ENCODE measurements around the gene STAG3.

STAG3 gene

DNA sequence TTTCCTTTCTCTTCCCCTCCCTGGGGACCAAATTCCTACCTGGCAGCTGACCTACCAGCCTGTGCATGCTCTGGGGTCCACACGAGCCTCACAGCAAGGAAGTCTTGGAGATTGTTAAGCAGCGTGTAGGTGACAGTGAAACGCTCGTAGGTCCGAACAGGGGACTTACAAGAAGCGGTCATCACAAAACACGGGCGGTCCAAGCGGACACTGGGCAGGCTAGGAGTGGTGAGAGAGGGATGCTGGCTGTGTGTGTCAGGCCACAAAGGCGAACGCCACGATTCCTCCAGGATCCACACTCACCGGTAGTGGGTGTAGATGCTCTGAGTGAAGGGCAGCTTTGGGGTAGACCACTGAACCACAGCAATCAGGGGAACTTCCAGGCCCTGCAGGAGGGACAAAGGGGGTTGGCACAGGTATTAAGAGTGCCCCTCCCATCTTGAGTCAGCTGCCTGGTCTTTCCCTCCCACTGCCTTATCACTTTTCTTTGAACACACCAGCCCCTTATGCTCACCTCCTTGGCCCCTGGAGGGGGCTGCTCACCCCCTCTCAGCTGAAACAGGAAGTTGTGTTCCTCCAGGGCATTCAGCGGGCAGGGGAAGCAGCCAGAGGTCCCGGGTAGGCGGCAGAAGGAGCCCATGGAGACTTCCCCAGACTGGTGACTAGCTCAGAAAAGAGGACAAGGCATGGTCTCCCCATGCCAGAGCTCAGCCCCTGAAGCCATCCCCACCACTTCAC is 21.2 kb upstream of the STAG3 start:
- no peak for DNase-seq

DNA sequence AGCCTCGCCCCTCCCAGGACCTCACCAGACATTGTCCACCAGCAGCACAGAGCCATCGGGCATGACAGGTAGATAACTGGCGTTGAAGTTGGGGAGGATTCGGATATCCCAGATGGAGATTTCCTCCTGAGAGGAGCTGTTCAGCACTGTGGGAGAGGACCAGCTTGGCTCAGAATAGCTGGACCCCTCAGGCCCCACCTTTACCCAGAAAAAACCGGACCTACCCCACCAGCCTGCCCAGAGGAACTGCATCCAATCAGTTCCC is 20.7 kb upstream of the STAG3 start:
- no peak for DNase-seq

DNA sequence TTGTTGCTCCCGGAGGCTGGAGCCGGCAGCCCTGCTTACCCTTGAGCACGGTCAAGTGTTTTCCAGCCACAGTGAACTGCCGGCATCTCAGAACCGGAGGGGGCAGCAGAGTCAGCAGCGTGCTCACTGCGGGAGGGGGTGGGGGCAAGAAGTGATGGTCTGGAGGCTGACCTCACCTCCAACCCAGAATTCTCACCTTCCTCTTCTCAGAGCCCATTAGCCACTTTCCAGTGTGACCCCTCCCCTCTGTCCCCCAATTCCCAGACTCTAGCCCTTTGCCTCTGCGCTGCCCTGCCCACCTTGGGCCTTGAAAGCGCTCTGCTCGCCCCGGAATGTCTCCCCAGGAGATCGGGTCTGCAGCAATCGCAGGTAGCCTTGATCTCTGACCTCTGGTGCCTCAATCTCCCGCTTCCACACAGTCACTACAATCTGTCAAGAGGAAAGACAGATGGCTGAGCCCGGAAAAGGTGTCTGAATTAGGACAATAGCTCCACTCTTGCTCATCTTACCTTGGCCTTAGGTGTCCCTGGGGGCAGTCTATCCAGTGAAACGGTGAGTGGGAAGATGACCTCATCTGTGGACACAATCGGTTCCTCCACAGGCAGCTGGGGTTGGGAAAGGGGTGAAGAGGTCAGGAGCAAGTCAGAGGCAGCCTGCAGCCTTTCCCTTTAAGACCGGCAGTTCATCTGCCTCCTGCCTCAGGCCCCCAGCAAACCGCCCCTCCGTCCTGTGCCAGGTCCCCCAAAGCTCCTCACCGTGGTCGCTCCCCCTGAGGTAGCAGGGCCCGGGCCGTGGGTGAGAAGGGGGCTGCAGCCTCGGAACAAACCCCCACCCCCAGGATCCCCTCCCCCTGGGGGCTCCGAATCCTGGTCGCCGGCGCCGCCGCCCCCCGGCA is 20.1 kb upstream of the STAG3 start:
- peak; percentile 21 for DNase-seq

DNA sequence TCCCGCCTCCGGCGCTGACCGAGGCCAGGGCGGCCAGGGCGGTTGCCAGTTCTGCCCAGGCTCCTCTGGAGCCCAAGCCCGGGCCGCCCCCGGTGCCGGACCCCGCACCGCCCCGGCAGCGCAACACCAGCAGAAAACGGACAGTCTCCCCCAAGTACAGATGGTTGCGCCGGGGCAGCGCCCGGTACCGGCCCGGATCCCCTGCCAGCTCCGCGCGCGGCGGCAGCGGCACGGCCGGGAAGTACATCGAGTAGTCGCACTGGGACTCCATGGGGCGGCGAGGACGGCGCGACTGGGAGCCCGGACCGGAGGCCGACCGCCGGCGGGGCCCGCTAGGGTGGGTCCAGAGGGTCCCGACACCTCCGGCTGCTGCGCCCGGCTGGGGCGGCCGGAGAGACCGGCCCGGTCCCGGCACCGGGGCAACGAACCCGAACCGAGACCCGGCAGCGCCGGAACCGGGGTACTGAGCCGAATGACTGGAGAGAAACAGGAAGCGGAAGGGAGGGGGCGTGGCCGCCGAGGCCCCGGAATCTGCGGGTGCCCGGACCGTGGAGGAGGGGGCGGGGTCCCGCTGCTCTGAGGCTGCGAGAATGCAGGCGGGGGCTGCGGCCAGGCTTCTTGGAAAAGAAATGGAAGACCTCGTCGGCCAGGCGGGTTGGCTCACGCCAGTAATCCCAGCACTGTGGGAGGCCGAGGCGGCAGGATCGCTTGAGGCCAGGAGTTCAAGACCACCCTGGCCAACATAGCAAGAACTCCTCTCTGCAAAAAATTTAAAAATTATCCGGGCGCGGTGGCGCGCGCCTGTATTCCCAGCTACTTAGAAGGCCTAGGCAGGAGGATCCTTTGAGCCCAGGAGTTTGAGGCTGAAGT is 19.3 kb upstream of the STAG3 start, which contains the start of gene TRAPPC14:
Gene TRAPPC14, minus strand, starts transcription at position 495 of the 870 bp plus-strand sequence. Its CDS starts 224 bp downstream, at position 271.
- DNase-seq = peak; percentile 84

DNA sequence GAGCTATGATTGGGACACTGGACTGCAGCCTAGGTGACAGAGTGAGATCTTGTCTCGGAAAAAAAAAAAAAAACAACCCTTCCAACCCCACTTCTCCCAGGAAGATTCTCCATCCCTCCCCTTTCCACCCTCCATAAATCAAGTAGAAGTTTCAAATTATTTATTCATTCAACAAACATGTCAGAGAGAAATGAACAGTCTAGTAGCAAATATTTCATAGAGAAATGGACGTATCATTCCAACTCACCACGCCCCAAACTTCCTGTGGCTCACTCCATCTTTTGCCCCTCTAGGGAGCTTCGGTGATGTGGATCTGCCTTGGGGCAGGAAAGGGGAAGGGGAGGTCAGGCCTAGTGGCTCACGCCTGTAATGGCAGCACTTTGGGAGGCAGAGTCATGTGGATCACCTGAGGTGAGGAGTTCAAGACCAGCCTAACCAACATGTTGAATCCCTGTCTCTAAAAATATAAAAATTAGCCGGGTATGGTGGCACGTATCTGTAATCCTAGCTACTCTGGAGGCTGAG is 18.6 kb upstream of the STAG3 start:
- DNase-seq = peak; percentile 37

DNA sequence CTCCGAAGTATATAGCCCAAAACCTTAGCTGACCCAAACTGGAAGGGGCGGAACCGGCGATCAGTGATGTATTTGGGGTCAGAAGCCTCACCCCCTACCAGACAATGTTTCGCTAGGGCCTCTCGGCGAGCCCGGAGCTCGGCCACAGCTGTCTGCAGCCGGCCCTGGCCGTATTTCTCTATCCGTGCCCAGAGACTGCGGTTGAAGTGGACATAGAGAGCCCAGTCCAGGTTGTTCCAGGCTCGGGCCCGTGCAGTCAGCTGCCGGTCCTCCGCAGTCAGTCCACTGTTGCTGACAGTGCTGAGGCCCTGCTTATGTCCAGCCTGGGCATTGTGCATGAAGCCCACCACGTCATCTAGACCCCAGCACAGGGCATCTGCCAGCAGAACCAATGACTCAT is 17.7 kb upstream of the STAG3 start:
- no peak for DNase-seq

DNA sequence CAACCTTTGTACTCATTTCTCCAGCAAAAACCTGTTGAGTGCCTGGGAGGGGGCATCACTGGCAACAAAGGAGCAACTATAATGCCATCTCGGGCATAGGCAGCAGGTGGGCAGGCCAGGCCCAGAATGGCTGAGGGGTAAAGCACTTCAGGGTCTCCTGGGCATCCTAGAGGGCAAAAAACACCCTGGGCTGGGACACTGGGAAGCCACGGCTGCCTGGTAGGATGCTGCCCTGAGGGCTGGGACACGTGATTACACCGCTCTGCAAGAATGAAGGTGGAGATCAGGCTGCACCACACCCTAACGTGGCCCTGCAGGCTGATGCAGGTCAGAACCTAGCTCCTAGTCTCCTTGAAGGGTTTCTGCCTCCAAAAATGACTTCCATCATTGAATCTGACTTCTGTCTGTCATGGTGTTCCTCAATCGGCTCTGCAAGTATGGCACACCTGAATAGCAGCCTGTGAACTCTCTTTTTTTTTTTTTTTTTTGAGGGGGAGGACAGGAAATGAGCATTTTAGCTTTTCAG is 14.6 kb upstream of the STAG3 start:
- DNase-seq = no peak

DNA sequence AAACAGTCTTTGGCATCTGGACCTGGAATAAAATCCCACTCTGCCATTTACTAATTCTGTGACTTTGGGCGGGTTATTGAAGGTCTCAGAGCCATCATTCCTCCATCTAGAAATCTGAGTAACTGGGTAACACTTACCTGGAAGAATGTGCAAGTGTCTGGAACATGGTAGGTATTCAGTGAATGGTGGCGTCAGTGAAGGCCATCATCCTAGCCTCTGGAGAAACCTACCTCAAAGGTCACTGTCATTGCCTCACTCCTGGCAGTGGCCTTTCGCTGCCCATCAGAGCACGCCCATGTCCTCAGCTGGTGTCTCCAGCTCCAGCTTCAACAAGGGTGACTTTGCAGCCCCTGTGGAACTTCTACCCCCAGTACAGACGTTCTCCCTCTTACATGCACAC is 13.8 kb upstream of the STAG3 start:
- no peak for DNase-seq

DNA sequence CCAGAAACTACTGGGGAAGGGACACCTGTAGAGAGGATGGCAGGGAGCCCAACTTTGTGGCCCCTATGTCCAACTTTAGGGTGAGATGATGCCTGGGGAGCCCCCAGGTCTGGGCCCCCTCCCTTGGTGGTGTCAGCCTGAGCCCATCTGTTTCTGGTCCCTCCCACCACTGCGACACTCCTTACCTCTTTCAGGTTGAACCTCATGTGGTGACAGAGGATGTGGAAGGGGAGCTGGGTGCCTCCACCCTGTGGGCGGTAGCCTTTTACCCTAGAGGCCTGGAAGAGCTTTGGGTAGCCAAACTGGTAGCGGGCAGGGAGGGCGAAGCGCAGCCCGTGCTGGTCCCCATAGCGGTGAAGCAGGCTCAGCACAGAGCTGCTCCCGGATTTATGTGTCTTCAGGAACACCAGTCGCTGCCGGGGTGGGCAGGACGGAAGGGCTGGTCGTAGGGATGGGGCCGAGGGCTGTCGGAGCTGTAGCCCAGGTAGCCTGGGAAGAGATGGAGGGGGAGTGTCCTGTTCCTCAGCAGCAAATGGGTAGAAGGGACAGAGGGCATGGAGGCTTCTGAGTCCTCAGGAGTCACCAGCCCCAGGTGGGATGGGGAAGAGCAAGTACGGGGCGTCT is 11.3 kb upstream of the STAG3 start:
- no peak for DNase-seq

DNA sequence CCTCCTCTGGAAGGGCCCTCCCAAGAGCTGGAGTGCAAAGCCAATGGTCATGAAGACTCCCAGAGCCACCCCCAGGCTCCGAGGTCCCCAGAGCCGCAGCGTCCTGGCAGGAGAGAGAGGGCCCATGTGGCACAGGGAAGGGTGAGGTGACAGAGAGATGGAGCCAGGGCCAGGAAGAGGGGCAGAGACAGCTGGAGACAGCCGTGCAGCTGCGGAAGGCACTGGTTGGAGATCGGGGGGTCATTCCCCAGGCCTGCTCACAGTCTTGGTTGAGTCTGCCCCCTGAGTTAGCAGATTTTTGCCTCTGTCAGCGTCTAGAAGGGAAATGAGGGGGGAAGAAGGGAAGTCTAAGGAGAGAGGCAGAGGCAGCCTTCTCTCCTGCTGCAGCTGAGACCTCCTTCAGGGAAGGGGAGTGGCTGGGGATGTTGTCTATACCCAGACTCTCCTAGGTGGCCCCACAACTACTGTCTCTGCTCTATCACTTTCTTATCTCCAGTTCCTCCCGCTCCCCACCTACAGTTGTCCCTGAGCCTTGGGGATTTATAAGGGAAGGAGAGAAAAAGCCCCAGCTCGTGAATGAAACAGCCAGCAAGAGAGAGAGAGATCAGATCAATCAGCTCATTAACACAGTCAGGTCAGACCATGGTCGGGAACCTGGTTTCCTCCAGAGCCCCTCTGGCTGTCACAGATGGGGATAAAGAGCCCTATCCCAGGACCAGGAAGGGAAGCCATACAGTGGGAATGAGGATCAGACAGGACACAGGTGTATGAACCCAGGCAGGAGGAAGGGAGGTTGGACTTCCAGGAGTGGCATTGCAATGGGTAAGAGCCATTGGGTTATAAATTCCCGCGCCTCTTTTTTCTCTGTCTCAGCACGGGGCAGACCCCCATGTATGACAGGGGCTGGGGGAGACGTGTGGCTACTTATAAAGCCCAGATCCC is 10.5 kb upstream of the STAG3 start:
- DNase-seq = no peak

DNA sequence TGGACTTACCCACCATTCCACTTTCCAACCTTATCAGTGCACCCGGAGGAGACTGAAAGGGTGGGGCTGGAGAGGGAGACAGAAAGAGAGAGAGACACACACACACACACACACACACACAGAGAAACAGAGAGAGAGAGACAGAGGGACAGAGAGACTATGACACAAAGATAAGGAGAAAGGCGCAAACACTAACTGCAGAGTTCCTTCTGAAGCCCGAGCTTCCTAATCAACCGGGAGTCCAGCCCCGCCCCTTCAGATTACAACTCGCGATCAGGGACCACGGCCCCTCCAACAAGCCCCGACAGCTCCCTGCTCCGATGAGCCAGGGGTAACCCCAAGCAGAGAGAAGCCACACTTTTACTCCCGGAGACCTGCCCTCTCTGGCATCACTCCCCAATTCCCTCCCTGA is 9.8 kb upstream of the STAG3 start:
- no peak for DNase-seq

DNA sequence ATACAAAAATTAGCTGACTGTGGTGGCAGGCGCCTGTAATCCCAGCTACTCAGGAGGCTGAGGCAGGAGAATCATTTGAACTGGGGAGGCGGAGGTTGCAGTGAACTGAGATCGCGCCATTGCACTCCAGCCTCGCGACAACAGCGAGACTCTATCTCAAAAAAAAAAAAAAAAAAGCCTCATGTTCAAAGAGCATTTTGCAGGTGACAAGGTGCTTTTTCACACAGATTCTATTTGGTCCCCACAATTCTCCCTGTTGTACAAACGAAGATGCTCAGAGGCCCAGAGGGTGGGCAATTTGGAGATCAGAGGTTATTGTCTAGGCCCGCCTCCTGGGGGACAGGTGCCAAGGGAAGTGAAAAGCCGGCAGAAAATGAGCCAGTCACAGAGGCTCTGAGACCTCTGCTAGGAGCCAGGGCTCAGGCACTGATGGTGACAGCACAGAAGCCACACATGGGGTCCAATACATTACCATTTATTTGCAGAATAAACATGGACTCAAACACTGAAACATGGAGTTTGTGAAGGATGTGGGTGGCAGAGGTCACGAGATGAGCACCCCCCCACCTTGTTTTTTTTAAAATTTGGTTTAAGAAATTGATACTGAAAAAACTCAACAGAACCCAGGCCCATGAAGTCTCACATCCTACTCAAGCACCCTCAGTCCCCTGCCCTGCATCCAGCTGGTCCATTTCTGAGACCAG is 8.4 kb upstream of the STAG3 start:
- no peak for DNase-seq

DNA sequence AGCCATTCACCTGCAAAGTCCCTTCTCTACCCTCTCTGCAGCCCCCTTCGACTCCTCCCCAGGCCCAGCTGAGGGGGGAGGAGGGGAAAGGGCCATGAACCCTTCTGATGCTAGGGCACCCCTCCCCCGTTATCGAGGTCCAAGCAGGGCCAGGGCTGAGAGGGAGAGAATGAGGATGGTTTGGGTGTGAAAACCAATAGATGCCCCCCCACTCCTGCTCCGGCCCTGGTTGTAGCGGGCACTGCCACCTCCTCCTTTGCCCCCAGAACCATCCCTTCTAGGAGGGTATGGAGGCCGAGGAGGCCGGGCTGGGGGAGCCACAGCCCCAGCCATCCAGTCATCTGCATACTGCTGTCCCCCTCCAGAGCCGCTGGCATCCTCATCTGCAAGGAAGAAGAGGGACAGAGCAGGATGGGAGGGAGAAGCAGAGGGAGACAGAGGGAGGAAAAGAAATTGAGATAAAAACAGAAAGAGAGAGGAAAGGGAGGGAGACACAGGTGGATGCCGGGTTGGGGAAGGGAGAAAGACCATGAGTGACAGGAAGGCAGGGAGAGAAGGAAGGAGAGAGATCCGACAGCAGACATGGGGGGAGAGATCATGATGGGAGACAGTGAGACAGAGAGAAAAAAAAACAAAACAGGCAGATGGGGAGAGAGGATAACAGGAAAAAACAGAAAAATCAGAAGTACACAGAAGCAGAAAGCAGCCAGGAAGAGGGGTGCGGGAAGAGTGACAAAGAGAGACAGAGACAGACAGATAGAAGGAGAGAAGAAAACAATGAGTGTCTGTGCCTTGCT is 7.4 kb upstream of the STAG3 start:
- no peak for DNase-seq

DNA sequence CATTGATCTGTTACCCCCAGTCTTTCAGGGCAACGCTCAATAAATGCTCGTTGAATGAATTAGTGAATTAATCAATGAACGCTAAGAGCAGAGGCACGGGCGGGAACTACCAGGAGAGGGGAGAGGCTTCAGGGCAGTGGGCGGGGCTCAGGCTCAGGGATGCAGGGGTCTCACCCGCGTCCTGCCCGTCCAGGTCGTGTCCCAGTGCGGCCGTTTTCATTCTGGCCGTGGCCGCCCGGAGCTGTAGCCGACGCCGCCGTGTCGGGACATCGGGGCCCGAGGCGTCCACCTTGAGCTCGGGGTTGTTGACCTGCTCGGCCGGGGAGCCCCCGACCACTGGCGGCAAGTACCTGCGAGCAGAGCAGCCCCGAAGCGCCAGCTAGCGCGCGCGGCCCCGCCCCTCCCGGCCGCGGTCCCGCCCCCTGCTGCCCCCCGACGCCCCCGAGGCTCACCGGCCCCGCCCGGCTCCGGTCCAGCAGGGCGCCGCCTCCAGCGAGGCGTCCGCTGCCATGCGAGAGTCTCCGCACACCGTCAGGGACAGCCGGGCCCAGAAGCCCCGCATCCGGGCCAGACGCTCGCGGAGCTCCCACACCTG is 6.5 kb upstream of the STAG3 start:
- DNase-seq = no peak

DNA sequence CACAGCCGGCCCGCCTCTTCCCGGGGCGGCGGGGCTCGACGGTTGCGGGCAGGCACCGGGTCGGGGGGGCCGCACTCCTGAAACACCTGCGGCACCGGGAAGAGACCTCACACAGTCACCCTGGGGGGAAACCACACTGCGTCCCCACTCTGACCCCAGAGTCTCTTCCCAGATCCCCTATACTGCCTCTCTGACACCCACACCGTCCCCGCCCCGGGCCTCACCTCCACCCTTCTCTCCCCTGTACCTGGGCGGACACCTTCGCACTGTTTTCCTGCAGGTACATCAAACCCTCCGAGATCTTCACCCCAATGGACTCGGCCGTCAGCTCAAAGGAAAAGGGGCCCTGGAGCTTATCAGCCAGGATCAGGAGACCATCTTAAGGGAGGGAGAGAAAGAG is 5.9 kb upstream of the STAG3 start:
- DNase-seq = no peak

DNA sequence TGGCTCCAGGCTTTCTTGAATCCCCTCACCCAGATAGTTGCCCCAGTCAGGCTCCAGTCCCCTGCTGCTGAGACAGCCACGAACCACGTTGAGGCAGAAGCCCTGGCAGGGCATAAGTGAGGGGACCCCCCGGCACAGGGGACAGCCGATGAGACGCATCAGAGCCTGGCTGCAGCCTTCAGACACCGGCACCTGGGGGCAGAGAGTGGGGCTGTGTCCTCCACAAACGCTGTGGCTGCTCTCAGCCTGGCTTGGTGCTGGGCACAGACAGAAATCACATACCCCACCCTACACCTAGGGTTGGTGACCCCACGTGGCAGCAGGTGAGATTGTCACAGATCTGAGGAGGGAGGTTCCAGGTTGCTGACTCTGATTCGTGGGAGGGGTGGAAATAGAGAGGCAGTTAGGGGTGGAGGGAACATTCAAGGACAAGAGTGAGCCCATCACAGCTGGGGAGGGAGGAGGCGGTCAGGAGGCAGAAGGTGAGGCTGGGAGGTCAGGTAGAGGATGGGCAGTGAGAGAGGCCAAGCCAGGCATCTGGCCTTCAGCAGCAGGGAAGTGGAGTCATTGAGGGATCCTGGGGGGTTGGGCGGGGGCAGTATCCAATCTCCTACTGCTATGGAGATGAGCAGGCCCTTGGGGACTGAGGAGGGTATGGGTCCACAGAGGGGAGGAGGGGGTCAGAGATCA is 3.8 kb upstream of the STAG3 start:
- no peak for DNase-seq

DNA sequence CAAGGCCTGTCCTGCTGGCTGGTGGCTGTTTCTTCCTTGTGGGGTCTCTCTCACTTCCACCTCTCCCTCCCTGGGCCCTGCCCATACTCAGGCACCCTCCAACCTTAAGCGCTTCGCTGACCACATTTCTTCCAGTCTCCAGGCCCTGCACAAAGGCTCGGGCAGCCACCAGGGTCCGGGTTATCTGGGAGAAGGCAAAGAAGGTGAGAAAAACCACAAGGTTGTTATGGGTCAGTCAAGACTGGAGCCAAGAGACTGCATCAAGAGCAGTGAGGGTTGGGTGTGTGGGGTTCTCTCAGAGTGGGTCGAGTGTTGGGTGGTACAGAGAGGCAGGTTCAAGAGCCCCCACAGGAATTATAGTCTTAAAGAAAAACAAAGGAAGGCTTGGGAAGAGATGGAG is 3.1 kb upstream of the STAG3 start:
- no peak for DNase-seq

DNA sequence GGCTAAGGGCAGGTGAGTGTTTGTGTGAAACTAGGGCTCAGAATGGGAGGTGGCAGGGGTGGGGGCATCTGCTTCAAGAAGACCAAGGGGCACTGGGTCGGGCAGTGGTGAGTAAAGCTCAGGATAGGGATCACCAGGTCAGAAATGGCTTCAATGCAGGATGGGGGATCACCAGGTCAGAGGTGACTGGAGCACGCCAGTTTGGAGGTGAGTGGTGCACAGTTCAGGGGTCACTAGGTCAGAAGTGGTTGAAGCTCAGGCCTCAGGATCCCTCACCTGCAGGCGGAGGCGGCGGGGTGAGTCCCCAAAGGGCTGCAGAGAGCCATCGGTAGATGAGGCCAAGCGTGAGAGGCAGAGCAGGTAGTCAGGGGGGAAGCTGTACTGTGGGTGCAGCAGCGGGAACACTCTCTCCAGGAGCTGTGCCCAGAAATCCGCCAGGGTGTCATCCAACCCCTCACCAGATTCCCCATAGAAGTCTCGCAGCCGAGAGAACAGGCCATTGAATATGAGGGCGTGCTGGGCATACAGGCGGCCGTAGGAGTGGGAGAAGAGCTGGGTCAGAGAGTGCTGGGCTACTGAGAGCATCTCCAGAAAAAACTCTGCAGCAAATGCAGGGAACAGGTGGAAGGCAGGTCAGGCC is 2.3 kb upstream of the STAG3 start:
- no peak for DNase-seq
